A549 (cell line): ENCODE measurements around the gene PSMB9.

Experiments used
- RARB ChIP-seq: fragments of 250-450 bp; sonication (Bioruptor Pico); IDR thresholded peaks from 2 replicates; pipeline ENCODE4 v1.8.0; 2021; ENCODE audit warnings: mild to moderate bottlenecking, moderate library complexity
- ZC3H11A ChIP-seq: fragments of 450-650 bp; IDR thresholded peaks from 2 replicates; pipeline ENCODE4 v1.6.1; 2014; ENCODE audit warnings: antibody characterized with exemption, mild to moderate bottlenecking
- TF ChIP-seq, protein P1 (sequence below): fragments of >200 bp; sonication (Bioruptor Twin); formaldehyde crosslinking; IDR thresholded peaks from 3 replicates; pipeline ENCODE4 v1.5.1; 2016
- TF ChIP-seq, protein P2 (sequence below): fragments of 200-600 bp; sonication (generic); IDR thresholded peaks from 2 replicates; pipeline ENCODE4 v1.6.1; 2016; ENCODE audit warnings: antibody characterized with exemption, mild to moderate bottlenecking, moderate library complexity

DNA sequence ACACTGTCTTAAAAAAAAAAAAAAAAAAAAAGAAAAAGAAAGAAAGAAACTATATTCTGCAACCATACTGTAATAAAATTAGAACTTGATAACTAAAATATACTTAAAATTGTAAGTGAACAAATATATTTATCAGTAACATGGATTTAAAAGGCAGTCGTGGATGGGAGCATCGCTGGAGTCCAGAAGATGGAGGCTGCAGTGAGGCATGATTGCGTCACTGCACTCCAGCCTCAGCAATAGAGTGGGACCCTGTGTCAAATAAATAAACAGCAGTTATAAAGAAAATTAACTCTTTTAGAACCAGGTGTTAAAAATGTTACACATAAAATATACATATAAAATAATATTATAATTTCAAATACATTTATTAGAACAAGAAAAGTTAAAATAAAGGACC lies 8.7 kb downstream of the PSMB9 start:
- TF ChIP-seq RARB (CRISPR knock-in tag) (no peak), ZC3H11A (no peak)
- TF ChIP-seq, protein P1, sequence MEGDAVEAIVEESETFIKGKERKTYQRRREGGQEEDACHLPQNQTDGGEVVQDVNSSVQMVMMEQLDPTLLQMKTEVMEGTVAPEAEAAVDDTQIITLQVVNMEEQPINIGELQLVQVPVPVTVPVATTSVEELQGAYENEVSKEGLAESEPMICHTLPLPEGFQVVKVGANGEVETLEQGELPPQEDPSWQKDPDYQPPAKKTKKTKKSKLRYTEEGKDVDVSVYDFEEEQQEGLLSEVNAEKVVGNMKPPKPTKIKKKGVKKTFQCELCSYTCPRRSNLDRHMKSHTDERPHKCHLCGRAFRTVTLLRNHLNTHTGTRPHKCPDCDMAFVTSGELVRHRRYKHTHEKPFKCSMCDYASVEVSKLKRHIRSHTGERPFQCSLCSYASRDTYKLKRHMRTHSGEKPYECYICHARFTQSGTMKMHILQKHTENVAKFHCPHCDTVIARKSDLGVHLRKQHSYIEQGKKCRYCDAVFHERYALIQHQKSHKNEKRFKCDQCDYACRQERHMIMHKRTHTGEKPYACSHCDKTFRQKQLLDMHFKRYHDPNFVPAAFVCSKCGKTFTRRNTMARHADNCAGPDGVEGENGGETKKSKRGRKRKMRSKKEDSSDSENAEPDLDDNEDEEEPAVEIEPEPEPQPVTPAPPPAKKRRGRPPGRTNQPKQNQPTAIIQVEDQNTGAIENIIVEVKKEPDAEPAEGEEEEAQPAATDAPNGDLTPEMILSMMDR: no peak
- TF ChIP-seq, protein P2, sequence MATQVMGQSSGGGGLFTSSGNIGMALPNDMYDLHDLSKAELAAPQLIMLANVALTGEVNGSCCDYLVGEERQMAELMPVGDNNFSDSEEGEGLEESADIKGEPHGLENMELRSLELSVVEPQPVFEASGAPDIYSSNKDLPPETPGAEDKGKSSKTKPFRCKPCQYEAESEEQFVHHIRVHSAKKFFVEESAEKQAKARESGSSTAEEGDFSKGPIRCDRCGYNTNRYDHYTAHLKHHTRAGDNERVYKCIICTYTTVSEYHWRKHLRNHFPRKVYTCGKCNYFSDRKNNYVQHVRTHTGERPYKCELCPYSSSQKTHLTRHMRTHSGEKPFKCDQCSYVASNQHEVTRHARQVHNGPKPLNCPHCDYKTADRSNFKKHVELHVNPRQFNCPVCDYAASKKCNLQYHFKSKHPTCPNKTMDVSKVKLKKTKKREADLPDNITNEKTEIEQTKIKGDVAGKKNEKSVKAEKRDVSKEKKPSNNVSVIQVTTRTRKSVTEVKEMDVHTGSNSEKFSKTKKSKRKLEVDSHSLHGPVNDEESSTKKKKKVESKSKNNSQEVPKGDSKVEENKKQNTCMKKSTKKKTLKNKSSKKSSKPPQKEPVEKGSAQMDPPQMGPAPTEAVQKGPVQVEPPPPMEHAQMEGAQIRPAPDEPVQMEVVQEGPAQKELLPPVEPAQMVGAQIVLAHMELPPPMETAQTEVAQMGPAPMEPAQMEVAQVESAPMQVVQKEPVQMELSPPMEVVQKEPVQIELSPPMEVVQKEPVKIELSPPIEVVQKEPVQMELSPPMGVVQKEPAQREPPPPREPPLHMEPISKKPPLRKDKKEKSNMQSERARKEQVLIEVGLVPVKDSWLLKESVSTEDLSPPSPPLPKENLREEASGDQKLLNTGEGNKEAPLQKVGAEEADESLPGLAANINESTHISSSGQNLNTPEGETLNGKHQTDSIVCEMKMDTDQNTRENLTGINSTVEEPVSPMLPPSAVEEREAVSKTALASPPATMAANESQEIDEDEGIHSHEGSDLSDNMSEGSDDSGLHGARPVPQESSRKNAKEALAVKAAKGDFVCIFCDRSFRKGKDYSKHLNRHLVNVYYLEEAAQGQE: no peak
